ENCODE data around the gene DNAJB6.

DNAJB6 gene

GRCh38 chr7:157295338-157295737 is 41.5 kb upstream of the DNAJB6 start:
- in situ Hi-C loops (cut with HindIII; ENCODE audit: low sequenced_read_pairs): no loop called here
- no peak overlapping the region for H3K4me3 ChIP-seq (ENCODE audit: low read depth, low read length)
- no peak for TF ChIP-seq CTCF (IDR thresholded peaks at IDR 0.05; ENCODE audit: low read depth, low read length, missing control alignments)
- DNase-seq (ENCODE audit: low read depth): no peak

GRCh38 chr7:157297185-157297584 is 39.6 kb upstream of the DNAJB6 start:
- in situ Hi-C loops (cut with HindIII; ENCODE audit: low sequenced_read_pairs): no loop called here
- TF ChIP-seq CTCF (IDR thresholded peaks at IDR 0.05; ENCODE audit: low read depth, low read length, missing control alignments): no peak
- DNase-seq (ENCODE audit: low read depth): no peak
- H3K4me3 ChIP-seq (ENCODE audit: low read depth, low read length): no peak overlapping the region

- no peak overlapping the region for H3K4me3 ChIP-seq (ENCODE audit: low read depth, low read length)
- no peak for DNase-seq (ENCODE audit: low read depth)
- TF ChIP-seq CTCF (IDR thresholded peaks at IDR 0.05; ENCODE audit: low read depth, low read length, missing control alignments): no peak
- in situ Hi-C loops (cut with HindIII; ENCODE audit: low sequenced_read_pairs): no loop called here
Measured at GRCh38 chr7:157299317-157299612, 37.5 kb upstream of the DNAJB6 start.

- TF ChIP-seq CTCF (IDR thresholded peaks at IDR 0.05; ENCODE audit: low read depth, low read length, missing control alignments): no peak
- H3K4me3 ChIP-seq (ENCODE audit: low read depth, low read length): no peak overlapping the region
- in situ Hi-C loops (cut with HindIII; ENCODE audit: low sequenced_read_pairs): no loop called here
Measured at GRCh38 chr7:157299613-157300368, 37.0 kb upstream of the DNAJB6 start.

GRCh38 chr7:157300369-157300825 is 36.4 kb upstream of the DNAJB6 start:
- no peak overlapping the region for H3K4me3 ChIP-seq (ENCODE audit: low read depth, low read length)
- no peak for DNase-seq (ENCODE audit: low read depth)
- in situ Hi-C loops (cut with HindIII; ENCODE audit: low sequenced_read_pairs): no loop called here
- TF ChIP-seq CTCF (IDR thresholded peaks at IDR 0.05; ENCODE audit: low read depth, low read length, missing control alignments): no peak

More at GRCh38 chr7:157299613-157300368, 37.0 kb upstream of the DNAJB6 start:
- no peak for DNase-seq (ENCODE audit: low read depth)

GRCh38 chr7:157301610-157302120 is 35.1 kb upstream of the DNAJB6 start:
- in situ Hi-C loops (cut with HindIII; ENCODE audit: low sequenced_read_pairs): no loop called here
- no peak overlapping the region for H3K4me3 ChIP-seq (ENCODE audit: low read depth, low read length)
- DNase-seq (ENCODE audit: low read depth): no peak
- TF ChIP-seq CTCF (IDR thresholded peaks at IDR 0.05; ENCODE audit: low read depth, low read length, missing control alignments): no peak
